Tracheal epithelial cell (primary cell): ENCODE data around the gene GPRC5A. TPM values are rescaled to one million over a fixed set of nuclear protein-coding genes. Genes with fewer than 3 reads are reported as not detected.

Experiments
- total RNA-seq: library from RNA; depleted of rRNA; stranded (reverse); fragments of >200 nt; gene quantifications from 2 replicates; pipeline ENCODE4 v1.2.1, GENCODE V29; 2014

Gene GPRC5A, protein sequence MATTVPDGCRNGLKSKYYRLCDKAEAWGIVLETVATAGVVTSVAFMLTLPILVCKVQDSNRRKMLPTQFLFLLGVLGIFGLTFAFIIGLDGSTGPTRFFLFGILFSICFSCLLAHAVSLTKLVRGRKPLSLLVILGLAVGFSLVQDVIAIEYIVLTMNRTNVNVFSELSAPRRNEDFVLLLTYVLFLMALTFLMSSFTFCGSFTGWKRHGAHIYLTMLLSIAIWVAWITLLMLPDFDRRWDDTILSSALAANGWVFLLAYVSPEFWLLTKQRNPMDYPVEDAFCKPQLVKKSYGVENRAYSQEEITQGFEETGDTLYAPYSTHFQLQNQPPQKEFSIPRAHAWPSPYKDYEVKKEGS
- total RNA-seq, result 6.6 and 83.6 TPM in 2 replicates

DNA sequence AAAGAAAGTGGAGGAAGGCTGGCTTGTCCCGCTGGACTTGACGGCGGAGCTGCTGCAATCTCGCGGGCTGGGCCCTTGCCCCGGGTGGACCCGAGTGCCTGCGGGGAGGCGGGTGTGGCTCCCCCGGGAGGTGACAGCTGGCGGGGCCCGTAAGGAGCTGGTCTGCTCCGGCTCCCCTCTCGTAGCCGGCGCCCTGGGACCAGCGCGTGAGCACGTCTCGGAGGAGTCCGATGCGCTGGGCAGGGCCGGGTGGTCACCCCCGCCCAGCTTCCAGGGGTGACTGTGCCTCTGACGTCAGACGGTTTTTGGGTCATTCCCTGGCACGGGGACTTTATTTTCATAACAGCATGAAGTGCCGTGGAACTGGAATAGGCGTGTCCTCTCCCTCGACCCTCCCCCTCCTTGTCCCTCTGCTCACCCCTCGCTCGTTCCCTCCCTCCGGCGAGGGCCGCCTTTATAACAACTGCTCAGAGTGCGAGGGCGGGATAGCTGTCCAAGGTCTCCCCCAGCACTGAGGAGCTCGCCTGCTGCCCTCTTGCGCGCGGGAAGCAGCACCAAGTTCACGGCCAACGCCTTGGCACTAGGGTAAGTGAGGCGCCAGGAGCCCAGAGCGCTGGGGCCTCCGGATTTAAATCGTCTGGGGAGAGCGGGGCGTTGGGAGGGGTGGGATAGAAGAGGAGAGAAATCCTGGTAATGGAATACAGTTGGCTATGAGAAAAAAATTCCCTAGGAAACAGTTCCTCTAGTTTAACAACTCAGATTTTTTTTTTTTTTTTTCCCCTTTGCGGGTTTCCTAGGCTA lies at the start of gene GPRC5A:
Gene GPRC5A (plus strand): TSS at position 483 of the 801 bp plus-strand sequence. CDS start 16,688 bp downstream, outside the sequence.

GRCh38 chr12:12952036-12952435 lies 60.7 kb downstream of the GPRC5A start, which contains the start of gene GPRC5D:
Gene GPRC5D, minus strand, starts transcription at chr12:12952170. Its CDS starts 1,786 bp downstream, at chr12:12950384.

Other genes with a start within 250 kb of the GPRC5A start
- not detected in 2 replicates for gene GPR19, start 195.4 kb upstream of the GPRC5A start, total RNA-seq
- 25.3 and 35.8 TPM in 2 replicates for gene CDKN1B, start 174.2 kb upstream of the GPRC5A start, total RNA-seq
- gene APOLD1, start 105.9 kb upstream of the GPRC5A start, total RNA-seq, result 2.4 and 3.8 TPM in 2 replicates
- 72.7 and 110 TPM in 2 replicates for gene DDX47, start 78.2 kb upstream of the GPRC5A start, total RNA-seq
- not detected in 2 replicates for gene GPRC5D, start 60.6 kb downstream of the GPRC5A start, total RNA-seq
- gene HEBP1, start 108.7 kb downstream of the GPRC5A start, total RNA-seq, result 5.3 and 6.6 TPM in 2 replicates
- 5.1 and 5.8 TPM in 2 replicates for gene FAM234B, start 152.8 kb downstream of the GPRC5A start, total RNA-seq
- gene GSG1, start 212.1 kb downstream of the GPRC5A start, total RNA-seq, result 0.24 TPM in 1 of 2 replicates, not detected in the other